D721Med (cell line): ENCODE data around the gene SMAD4.

Experiments used
- DNase-seq: peaks from one replicate; pipeline ENCODE4 v3.0.0; 2011; ENCODE audit warnings: low spot score; ENCODE audit not compliant: insufficient read length
- FAIRE-seq: peaks from 2 replicates; lab custom pipeline; 2011; peaks lifted over from hg19 to GRCh38; lab: Jason Lieb, UNC
- TF ChIP-seq, protein P1 (sequence below): IDR thresholded peaks from 2 replicates; pipeline ENCODE4 v1.5.1; 2012; ENCODE audit warnings: mild to moderate bottlenecking, control low read depth; ENCODE audit not compliant: insufficient read depth; ENCODE audit errors: missing control alignments

SMAD4 gene

GRCh38 chr18:51037230-51037629 is 7.2 kb downstream of the SMAD4 start:
- no peak for DNase-seq
- TF ChIP-seq, protein P1, sequence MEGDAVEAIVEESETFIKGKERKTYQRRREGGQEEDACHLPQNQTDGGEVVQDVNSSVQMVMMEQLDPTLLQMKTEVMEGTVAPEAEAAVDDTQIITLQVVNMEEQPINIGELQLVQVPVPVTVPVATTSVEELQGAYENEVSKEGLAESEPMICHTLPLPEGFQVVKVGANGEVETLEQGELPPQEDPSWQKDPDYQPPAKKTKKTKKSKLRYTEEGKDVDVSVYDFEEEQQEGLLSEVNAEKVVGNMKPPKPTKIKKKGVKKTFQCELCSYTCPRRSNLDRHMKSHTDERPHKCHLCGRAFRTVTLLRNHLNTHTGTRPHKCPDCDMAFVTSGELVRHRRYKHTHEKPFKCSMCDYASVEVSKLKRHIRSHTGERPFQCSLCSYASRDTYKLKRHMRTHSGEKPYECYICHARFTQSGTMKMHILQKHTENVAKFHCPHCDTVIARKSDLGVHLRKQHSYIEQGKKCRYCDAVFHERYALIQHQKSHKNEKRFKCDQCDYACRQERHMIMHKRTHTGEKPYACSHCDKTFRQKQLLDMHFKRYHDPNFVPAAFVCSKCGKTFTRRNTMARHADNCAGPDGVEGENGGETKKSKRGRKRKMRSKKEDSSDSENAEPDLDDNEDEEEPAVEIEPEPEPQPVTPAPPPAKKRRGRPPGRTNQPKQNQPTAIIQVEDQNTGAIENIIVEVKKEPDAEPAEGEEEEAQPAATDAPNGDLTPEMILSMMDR: no peak
- no peak for FAIRE-seq

- TF ChIP-seq, protein P1: no peak
- FAIRE-seq: no peak
- no peak for DNase-seq
These were observed 8.1 kb downstream of the SMAD4 start for GRCh38 chr18:51038110-51038509.

GRCh38 chr18:51039138-51040112 is 9.4 kb downstream of the SMAD4 start:
- TF ChIP-seq, protein P1: no peak
- DNase-seq (no peak), FAIRE-seq (no peak)

DNA sequence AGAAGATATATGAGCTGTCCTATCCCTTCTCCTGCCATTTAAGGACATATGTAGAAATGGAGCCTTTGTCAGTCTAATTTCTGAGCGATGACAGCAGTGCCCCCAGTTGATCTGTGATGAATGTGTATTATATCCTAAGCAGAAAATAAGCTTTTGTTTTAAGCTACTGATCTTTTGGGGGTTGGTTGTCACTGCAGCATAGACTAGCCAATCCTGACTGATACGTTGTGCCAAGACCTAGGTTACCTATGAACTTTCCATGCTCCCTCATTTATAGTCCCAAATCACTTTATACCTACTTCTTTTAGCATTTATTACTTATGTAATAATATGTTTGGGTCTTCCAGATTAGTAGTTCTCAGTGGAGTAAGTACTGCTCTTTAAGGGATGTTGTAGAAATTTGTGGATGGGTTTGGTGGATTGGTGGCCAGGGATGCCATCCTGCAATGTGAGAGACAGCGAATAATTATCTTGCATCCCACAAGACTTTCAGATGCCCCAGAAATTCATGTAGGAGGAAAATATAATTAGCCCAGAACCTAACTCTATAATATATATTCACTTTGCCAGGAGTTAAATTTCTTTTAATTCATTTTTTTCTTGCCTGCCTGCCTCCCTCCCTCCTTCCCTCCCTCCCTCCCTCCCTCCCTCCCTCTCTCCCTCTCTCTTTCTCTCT is 11.8 kb downstream of the SMAD4 start:
- DNase-seq (no peak), FAIRE-seq (no peak)
- TF ChIP-seq, protein P1: no peak

DNA sequence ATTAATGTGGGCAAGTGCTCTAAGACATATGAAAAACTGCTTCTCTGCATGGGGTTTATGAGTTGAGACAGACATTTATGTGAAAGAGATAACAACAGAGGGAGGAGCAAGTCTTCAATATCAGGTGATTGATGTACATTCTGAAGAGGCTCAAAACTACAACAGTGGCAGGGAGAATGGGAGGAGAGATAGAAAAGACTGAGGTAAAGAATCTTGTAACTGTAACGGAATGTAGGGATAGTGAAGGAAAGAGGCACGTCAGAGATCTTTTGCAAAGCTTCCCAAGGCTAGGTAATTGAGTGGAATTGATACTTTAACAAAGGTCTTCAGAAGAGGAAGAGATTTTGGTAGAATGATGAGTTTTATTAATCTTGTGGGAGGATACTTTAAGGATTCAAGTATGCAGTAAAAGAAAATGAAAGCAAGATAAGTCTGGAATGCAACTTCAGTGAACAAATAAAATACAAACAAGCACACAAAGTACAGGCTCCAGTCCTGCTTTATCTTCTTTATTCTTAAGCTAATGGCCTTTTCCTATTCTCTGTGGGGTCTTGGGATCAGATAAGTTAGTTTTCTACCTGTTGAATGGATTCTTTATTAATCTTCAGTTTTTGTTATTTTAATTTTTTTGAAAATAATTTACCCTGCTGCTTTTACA is 15.0 kb downstream of the SMAD4 start:
- TF ChIP-seq, protein P1: no peak
- FAIRE-seq (peak; percentile 60), DNase-seq (no peak)

GRCh38 chr18:51048190-51048589 is 18.2 kb downstream of the SMAD4 start:
- DNase-seq (no peak), FAIRE-seq (no peak)
- TF ChIP-seq, protein P1: no peak
